GM12878 (cell line): ENCODE results near the gene NTM. TPM values are rescaled to one million over a fixed set of nuclear protein-coding genes. Genes with fewer than 3 reads are reported as not detected.

ENCODE experiments used
- ATAC-seq: fragments of 200-7000 bp; cut with Tn5 transposase; 3 replicates; pipeline ENCODE4 v1.9.1; 2020; ENCODE audit warnings: mild to moderate bottlenecking, moderate library complexity
- BruUV-seq: library from RNA; stranded (reverse); fragments of 400-500 nt; replicated peaks from 2 replicates; lab custom pipeline; 2021; lab: Mats Ljungman, UMichigan
- CTCF ChIA-PET: fragments of 300-600 bp; sonication (Branson Sonifier 250); formaldehyde crosslinking; extraction: SDS; loops from one replicate; lab custom pipeline; 2021; ENCODE audit warnings: inconsistent platforms; lab: Yijun Ruan, JAX
- POLR2A ChIA-PET: fragments of 350-600 bp; formaldehyde crosslinking; extraction: SDS; loops from one replicate; lab custom pipeline; 2021; ENCODE audit warnings: inconsistent platforms; lab: Charles Lee
- RAD21 ChIA-PET: fragments of 300-600 bp; sonication (Branson Sonifier 250); formaldehyde crosslinking; loops from one replicate; lab custom pipeline; 2023; ENCODE audit warnings: antibody characterized with exemption; ENCODE audit not compliant: unreplicated experiment; lab: Charles Lee
- SMC1A ChIA-PET: fragments of 300-600 bp; sonication (Branson Sonifier 250); formaldehyde crosslinking; loops from one replicate; lab custom pipeline; 2023; ENCODE audit not compliant: unreplicated experiment, uncharacterized antibody; lab: Charles Lee
- DNase-seq: peaks from one replicate; pipeline ENCODE4 v3.0.0-alpha.2; 2011; ENCODE audit warnings: low read depth, low spot score
- FAIRE-seq: peaks from 3 replicates; lab custom pipeline; 2011; peaks lifted over from hg19 to GRCh38; lab: Jason Lieb, UNC
- H2AFZ ChIP-seq: 2 replicates; pipeline ENCODE4 v1.6.0; 2011; ENCODE audit warnings: low read depth, low read length, control low read depth; ENCODE audit not compliant: control insufficient read depth
- H3K27ac ChIP-seq: 2 replicates; pipeline ENCODE4 v1.5.1; 2011; ENCODE audit warnings: control low read depth; ENCODE audit not compliant: control insufficient read depth, insufficient read depth
- H3K27me3 ChIP-seq, 2 experiments: replicated peaks in 1 of 2; 2 replicates each; pipeline versions ENCODE4 v1.6.0 to v1.6.1; 2011; ENCODE audit warnings: low read length in 1 of 2; ENCODE audit not compliant: control insufficient read depth in 2 of 2, insufficient read depth in 2 of 2
- H3K36me3 ChIP-seq, 2 experiments: 2 replicates each; pipeline ENCODE4 v1.5.1; 2011; ENCODE audit warnings: low read length in 1 of 2; ENCODE audit not compliant: control insufficient read depth in 2 of 2, insufficient read depth in 2 of 2
- H3K4me1 ChIP-seq: 2 replicates; pipeline ENCODE4 v1.6.1; 2011; ENCODE audit warnings: mild to moderate bottlenecking, low read length, moderate library complexity, mixed read lengths; ENCODE audit not compliant: control insufficient read depth, insufficient read depth
- H3K4me2 ChIP-seq: 2 replicates; pipeline ENCODE4 v1.6.0; 2011; ENCODE audit warnings: control low read depth; ENCODE audit not compliant: control insufficient read depth, insufficient read depth
- H3K4me3 ChIP-seq: fragments of 200-600 bp; sonication (generic); 2 replicates; pipeline ENCODE4 v1.5.1; 2016
- H3K79me2 ChIP-seq: 2 replicates; pipeline ENCODE4 v1.6.0; 2011; ENCODE audit warnings: low read length; ENCODE audit not compliant: control insufficient read depth, insufficient read depth
- H3K9ac ChIP-seq: 2 replicates; pipeline ENCODE4 v1.8.0; 2011; ENCODE audit warnings: low read length, control low read depth, mixed read lengths; ENCODE audit not compliant: control insufficient read depth, insufficient read depth
- H3K9me3 ChIP-seq: replicated peaks from 3 replicates; pipeline ENCODE4 v1.5.1; 2011; ENCODE audit warnings: mild to moderate bottlenecking, low read length; ENCODE audit not compliant: control insufficient read depth, insufficient read depth
- H4K20me1 ChIP-seq: 2 replicates; pipeline ENCODE4 v1.6.0; 2011; ENCODE audit not compliant: control insufficient read depth, insufficient read depth
- NFIC ChIP-seq: IDR thresholded peaks from 2 replicates; pipeline ENCODE4 v1.6.1; 2012; ENCODE audit warnings: low read depth, mild to moderate bottlenecking, inconsistent platforms, low read length, moderate library complexity
- RBBP5 ChIP-seq: fragments of 200-600 bp; sonication (generic); conservative IDR thresholded peaks from 2 replicates; pipeline ENCODE4 v1.6.1; 2016
- ZBTB40 ChIP-seq: fragments of 450-650 bp; IDR thresholded peaks from 2 replicates; pipeline ENCODE4 v1.6.1; 2016; ENCODE audit warnings: mild to moderate bottlenecking, moderate library complexity, borderline replicate concordance
- WGBS: methylation state at CpG from one replicate; pipeline ENCODE4 v1.1.6; 2016; ENCODE audit warnings: low lambda C conversion rate; ENCODE audit not compliant: insufficient replicate concordance, insufficient coverage; ENCODE audit errors: missing lambda C conversion rate; 5-methylcytosine and 5-hydroxymethylcytosine counted together
- in situ Hi-C: fragments of 300-500 bp; cut with MboI; formaldehyde crosslinking; loops from 9 replicates; pipeline ENCODE4 v1.14.3; 2018; ENCODE audit warnings: mixed read lengths
- intact Hi-C: fragments of 100-400 bp; cut with micrococcal nuclease; formaldehyde crosslinking; loops from one replicate; pipeline ENCODE4 v1.14.2; 2022; ENCODE audit not compliant: unreplicated experiment
- polyA plus RNA-seq, 11 experiments: library from polyadenylated mRNA; depleted of rRNA in 4 of 11; unstranded in 6 of 11; stranded (reverse) in 5 of 11; fragments of >200 nt; fragmentation: Nextera tagmentation in 4 of 11; fragmentation: Illumina TruSeq in 1 of 11; extraction: Ambion mirVana in 4 of 11; extraction: Trizol in 1 of 11; gene quantifications; 1 replicate in 1 of 11; 2 replicates in 10 of 11; pipeline versions ENCODE4 v1.2.1 to v1.2.3, GENCODE V29; 2011 to 2016; ENCODE audit warnings: inconsistent platforms in 2 of 11, missing spikeins in 2 of 11, low read depth in 1 of 11
- total RNA-seq, 4 experiments: library from RNA; depleted of rRNA in 3 of 4; stranded (reverse); fragments of >200 nt in 3 of 4; fragmentation: Illumina TruSeq in 1 of 4; extraction: Trizol in 1 of 4; gene quantifications; 2 replicates each; pipeline versions ENCODE4 v1.2.1 to v1.2.3, GENCODE V29; 2013 to 2021

The NTM gene
- total and polyA plus RNA-seq, 10 of the 15 experiments (the other 5 are each of a cell fraction or from before 2014, with no cell fraction given) = not detected

GRCh38 chr11:131734871-131735270 is 364.5 kb downstream of the NTM start:
- Histone ChIP-seq H3K36me3 (no peaks in the 10 kb centered on the region), H3K4me3 (no peak overlapping the region), H3K27me3 (peaks cover 5% of the 10 kb centered on the region in 2 experiments; a peak in 3 of 4 replicates), H3K4me1 (no peaks in the 10 kb centered on the region), H2AFZ (no peak overlapping the region), H4K20me1 (no peaks in the 10 kb centered on the region), H3K4me2 (no peak overlapping the region)
- in situ Hi-C loops (no loop called here), intact Hi-C loops (no loop called here)
- FAIRE-seq = no peak
- CTCF ChIA-PET = interaction anchor here (1.2 kb wide), 1 partner anchor 13 kb away, joined by 5 read pairs; no protein-coding TSS in a partner anchor
- SMC1A ChIA-PET = no interaction called here
- RAD21 ChIA-PET = no interaction called here
- TF ChIP-seq ZBTB40 (no peak), RBBP5 (no peak), NFIC (no peak)
- TF ChIP-seq, all 136 proteins: peak for 0
- Histone ChIP-seq H3K27ac (no peak overlapping the region), H3K79me2 (no peaks in the 10 kb centered on the region), H3K9me3 (no peaks in the 10 kb centered on the region), H3K9ac (no peak overlapping the region)
- DNase-seq = no peak
- POLR2A ChIA-PET = no interaction called here
- ATAC-seq = no peak
- 3% methylated on average over 3 of the region's 4 CpGs for WGBS
- BruUV-seq = no TSS peak
